GM19468 (cell line): ENCODE data around the gene LGALS9B.
"Not testable (repeated sequence)": the region's sequence is repeated elsewhere in the genome, so short reads cannot be mapped to it uniquely, and the experiment has no call there.

ENCODE experiments used
- ATAC-seq: cut with Tn5 transposase; IDR thresholded peaks from one replicate; pipeline ENCODE4 v1.9.1; 2021; ENCODE audit warnings: mild to moderate bottlenecking, moderate library complexity, moderate number of reproducible peaks; ENCODE audit not compliant: unreplicated experiment; ENCODE audit errors: extremely low read depth

LGALS9B gene

GRCh38 chr17:20469946-20470345, 2.6 kb upstream of the LGALS9B start:
- not testable (repeated sequence) for ATAC-seq

- ATAC-seq, result not testable (repeated sequence)
Measured at GRCh38 chr17:20469107-20469506, 1.8 kb upstream of the LGALS9B start.

- not testable (repeated sequence) for ATAC-seq
Measured at GRCh38 chr17:20466999-20467398, 340 bp downstream of the LGALS9B start.

DNA sequence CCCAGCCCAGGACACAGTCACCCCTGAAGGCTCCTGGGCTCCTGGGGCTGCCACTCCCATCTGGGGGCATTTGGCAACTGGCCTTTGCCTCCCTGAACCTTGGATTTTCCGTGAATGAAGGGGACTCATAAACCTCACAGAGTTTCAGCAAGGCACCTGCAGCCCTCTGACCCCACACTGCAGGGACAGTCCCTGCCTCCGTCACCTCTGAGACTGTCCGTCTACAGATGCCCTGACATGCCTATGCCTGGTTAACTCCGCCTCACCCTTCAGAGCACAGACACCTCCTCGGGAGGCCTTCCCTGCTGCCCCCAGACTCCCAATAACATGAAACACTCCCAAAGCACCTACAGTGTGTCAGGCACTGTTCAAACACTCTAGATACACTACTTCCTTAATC, 786 bp downstream of the LGALS9B start:
- not testable (repeated sequence) for ATAC-seq

GRCh38 chr17:20465535-20465934, 1.8 kb downstream of the LGALS9B start:
- not testable (repeated sequence) for ATAC-seq

DNA sequence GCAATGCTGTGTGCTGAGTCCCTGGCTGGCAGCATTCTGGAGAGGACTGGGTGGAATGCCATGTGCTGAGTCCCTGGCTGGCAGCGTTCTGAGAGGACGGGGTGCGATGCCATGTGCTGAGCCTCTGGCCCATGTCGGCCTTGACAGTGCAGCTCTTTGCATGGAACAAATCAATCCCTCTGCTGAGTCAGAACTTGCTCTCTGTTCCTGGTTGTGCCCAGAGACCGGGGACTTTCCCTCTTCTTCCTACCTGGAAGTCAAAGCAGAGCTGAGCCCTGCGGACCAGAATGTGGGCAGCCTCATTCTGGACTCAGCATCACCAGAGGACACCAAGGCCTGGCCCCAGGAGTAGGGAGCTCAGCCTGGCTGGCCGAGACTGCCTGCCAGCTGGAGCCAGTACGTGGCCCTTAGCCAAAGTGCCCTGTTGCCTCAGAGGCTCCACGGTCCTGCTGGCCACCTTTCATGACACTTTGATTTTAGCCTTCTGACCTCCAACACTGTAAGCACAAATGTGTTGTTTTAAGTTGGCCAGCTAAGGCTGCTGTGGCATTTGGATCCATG, 2.4 kb downstream of the LGALS9B start:
- ATAC-seq, result not testable (repeated sequence)

GRCh38 chr17:20462158-20462557, 5.2 kb downstream of the LGALS9B start:
- not testable (repeated sequence) for ATAC-seq

DNA sequence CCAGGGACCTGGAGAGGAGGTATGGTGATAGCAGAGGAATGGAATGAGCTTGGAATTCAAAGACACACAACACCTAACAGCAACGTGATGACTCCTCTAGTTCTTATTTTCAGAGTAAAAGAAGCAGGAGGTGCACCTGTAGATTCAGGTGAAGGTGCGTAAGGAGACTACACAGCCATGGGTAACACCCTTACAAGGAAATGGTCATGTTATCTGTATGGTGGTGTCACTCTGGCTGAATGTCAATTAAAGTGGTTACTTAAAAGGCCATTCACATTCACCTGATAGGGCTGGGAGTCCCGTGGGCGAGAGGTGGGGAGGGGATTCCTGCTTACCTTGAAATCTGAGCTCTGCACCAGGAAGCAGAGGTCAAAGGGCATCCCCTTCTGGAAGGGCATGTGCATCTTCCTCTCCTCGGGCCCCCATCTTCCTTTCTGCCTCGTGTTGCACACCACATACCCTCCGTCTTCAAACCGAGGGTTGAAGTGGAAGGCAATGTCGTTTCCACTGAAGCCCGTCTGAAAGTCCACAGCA, 9.4 kb downstream of the LGALS9B start:
- ATAC-seq, result not testable (repeated sequence)

DNA sequence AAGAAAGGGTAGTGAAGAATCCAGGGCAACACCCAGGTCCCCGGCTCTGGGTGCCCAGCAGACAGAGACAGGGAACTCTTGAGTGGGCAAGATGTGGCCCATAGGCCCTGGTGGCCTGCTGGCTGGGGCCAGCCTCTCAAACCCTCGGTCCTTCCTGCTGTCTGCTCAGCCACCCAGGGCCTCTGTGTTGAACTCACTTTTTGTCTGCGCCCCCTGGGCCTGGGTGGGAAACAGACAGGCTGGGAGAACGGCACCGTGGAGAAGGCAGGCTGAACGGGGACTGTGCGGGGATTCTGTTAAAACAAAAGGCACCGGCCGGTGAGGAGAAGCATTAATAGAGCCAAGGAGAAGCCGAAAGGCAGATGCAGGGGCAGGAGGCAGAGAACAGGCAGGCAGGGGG, 12.2 kb downstream of the LGALS9B start:
- ATAC-seq, result not testable (repeated sequence)

GRCh38 chr17:20453820-20454434, 13.4 kb downstream of the LGALS9B start:
- not testable (repeated sequence) for ATAC-seq

DNA sequence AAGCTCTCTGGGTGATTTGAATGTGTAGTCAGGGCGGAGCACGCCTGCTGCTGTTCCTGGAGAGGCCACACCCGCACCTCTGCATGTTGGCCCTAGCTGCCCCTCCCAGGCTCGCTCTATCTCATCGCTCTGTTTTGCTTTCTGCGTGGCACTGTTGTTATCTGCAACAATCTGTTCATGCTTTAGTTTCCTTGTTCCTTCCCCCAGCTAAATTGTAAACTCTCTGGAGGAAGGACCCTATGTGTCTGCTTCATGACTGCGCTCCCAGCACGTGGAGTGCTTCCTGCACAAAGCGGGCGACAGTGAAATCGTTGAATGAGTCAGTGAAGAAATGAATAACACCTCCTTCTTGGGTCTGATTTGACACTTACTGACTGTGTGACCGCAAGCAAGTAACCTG, 16.5 kb downstream of the LGALS9B start:
- not testable (repeated sequence) for ATAC-seq

GRCh38 chr17:20447534-20448321, 19.6 kb downstream of the LGALS9B start:
- not testable (repeated sequence) for ATAC-seq

DNA sequence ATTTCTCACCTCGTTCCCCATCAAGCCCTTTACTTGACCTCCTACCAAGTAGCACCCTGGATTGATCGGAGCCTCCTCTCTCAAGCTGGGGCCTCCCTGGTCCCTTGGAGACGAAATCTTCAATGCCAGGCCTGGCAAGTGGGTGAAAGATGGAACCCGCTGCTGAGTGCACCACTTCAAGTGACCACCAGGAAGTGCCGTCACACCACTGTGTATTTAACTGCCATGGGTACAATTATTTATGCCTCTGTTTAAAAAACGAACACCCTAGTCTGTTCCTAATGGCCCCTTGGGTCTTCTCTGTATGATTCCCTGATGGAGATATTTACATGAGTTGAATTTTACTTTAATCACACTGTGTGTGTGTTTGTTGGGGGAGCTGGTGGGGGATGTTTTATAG, 20.4 kb downstream of the LGALS9B start:
- ATAC-seq, result not testable (repeated sequence)

DNA sequence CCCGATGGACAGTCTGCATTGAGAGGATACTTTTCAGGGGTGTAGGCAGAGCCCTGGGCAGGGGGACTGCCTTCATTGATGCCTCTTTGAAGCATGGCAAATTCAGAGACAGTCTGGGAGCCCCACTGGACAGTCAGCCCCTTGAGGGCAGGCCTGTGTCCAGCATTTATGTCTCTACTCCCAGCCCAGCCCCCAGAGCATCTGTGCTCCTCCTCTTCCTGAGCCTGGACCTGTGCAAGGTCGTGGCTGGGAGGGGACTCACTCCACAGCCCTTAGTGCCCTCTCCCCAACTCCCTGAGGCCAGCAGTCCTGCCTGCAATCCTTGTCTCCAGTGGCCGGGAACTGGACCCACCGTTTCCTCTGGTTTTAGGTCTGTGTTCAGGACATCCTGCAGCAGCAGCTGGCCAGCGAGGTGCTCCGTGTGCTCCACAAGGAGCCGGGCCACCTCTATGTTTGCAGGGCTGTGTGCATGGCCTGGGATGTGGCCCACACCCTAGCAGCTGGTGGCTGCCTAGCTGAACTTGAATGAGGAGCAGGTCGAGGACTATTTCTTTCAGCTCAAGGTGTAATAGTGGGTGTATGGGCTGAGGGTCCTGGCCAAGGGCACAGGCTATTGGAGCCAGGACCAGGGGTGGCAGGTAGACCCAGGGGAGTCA, 22.6 kb downstream of the LGALS9B start:
- not testable (repeated sequence) for ATAC-seq

GRCh38 chr17:20444173-20444572, 23.2 kb downstream of the LGALS9B start:
- ATAC-seq, result not testable (repeated sequence)

- ATAC-seq, result not testable (repeated sequence)
Measured at GRCh38 chr17:20443632-20444031, 23.7 kb downstream of the LGALS9B start.

DNA sequence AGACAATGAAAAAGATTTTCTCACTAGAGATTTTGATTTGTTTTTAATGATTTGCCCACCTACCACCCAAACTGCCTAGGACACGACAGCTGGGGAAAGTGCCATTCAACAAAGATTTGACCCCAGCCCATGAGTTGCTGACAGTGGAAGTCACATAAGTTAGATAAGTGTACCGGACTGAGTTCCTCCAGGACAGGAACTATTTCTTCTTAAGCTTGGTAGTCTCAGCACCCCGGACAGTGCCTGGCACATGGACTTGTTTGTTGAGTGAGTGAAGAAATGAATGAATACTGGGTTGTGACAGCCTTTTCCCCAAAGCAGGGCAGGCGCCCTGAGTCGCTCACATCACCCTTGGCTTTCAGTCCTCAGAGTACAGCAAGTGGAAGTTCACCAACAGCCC, 26.7 kb downstream of the LGALS9B start:
- not testable (repeated sequence) for ATAC-seq

DNA sequence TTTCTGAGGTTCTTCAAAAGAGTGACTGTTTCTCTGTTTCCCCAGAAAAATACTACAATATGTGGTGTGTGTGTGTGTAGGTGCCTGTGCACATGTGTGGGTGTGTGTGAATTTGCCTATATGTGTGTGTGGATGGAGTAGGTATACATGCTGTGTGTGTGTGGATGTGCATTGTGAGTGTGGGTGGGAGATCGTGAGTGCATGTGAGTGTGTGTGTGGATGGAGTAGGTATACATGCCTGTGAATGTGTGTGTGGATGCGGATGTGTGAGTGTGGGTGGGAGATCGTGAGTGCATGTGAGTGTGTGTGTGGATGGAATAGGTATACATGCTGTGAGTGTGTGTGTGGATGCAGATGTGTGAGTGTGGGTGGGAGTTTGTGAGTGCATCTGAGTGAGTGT, 32.2 kb downstream of the LGALS9B start:
- ATAC-seq, result not testable (repeated sequence)

GRCh38 chr17:20433382-20433781, 34.0 kb downstream of the LGALS9B start:
- not testable (repeated sequence) for ATAC-seq

- not testable (repeated sequence) for ATAC-seq
Measured at GRCh38 chr17:20427264-20427663, 40.1 kb downstream of the LGALS9B start.
